HS-27A (cell line): ENCODE data around the gene NPFF.

Experiments used
- DNase-seq: peaks from one replicate; pipeline ENCODE4 v3.0.0-alpha.2; 2012; ENCODE audit warnings: low read depth, missing footprints

NPFF gene

DNA sequence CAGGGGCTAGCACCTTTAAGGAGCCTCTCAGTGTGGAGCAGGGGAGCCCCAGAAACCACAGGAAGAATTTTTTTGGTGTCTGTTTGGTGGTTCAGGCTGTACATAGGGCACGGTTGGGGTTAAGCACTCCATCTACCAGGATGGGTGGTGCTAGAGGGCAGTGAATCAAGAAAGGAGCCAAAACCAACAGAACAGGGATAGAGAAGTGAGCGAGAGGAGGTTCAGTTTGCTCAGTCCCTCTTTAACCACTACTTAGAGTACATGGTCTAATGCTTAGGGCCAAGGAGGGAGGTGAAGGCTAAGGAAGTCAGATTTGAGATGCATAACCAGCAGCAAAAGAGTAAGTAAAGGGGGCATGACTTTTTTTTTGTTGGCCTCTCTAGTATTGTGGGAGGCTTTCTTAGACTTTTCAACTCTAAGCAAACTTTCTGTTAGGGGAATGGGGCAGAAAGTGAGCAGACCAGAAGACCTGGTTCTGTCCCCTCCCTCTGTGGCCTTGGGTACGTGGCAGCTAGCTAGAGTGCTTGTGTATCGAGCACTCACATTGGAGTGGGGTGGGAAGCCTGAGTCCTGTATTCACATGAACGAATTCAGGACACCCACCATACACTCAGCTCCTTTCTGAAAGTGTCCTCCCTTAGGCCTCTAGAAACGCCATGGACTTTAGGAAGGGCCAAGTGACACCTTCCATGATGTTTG lies 6.6 kb upstream of the NPFF start:
- no peak for DNase-seq

DNA sequence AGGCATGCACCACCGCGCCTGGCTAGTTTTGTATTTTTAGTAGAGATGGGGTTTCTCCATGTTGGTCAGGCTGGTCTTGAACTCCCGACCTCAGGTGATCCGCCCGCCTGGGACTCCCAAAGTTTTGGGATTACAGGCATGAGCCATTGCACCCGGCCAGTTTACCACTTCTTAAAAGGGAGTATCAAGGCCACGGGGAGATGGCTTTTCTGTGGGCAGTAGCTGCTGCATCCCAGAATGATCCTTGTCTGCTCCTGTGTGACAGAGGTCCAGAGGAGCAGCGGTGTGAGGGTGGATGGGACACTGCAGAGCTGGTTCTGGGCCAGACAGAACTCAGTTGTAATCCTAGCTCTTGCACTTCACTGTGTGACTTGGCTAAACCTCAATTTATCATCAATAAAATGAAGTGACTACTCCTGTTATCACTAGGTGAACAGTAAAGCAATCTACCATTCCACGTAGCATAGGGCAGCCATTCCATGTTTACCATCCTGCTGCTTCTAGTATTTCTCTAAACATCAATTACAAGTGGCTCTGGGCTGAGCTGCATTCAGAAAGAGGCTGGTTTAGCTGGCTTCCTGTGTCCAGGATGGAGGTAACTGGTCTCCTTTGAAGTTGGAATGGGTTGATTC lies 3.0 kb upstream of the NPFF start:
- no peak for DNase-seq

DNA sequence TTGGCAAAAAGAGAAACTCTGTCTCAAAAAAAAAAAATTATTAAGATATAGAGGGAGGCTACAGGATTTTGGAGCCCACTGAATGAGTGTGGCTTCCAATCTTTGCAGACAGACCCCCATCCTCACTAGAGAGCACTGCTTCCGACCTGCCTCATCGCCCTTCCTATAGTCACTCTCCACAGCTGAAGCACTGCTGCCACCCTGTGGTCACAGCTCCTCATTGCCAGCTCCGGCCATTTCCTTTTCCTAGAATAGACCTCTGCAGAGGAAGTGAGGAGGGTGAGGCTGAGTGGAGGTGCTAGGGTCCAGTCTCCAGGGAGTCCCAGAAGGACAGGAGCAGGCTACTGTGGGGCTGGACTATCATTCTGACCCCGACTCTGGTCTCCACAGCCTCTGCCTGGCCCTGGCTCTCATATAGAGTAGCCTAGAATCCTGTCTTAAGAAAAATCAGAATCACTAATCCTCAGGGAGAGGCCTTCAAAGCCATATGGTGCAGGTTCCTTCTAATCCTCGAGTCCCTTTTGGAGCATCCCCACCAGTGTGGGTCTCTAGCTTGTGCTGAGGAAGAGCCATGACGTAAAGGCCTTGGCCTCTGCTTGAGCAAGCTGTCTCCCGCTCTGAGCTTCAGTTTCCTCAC lies 1.4 kb upstream of the NPFF start:
- no peak for DNase-seq

DNA sequence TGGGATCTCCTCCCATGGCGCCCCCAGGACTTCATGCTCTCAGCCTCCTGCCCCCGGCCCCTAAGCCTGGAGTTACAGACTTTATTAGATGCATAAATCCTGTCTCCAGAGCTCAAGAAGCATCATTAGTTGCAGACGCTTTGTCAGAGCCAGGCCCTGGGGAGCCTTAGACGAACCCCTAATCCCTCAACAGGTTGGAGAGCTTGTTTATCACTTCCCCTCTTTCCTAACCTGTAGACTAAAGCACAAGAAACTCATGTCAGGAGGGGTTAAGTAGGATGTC lies 260 bp upstream of the NPFF start:
- no peak for DNase-seq

DNA sequence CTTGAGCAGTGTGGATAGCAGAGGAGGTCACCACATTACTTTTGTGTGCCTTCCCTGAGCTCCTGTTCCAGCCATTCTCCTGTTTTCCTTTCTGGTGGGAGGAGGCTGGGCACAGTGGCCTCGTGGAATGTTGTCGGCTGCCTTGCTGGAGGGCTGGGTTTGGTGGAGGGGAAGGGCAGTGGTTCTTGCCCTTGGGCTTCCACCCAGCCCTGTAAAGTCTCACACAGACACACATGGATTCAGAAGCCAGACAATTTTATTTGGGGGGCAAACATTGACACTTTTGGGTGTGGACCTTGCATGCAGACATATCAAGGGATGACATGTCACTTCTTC lies 866 bp downstream of the NPFF start:
- DNase-seq, result no peak

DNA sequence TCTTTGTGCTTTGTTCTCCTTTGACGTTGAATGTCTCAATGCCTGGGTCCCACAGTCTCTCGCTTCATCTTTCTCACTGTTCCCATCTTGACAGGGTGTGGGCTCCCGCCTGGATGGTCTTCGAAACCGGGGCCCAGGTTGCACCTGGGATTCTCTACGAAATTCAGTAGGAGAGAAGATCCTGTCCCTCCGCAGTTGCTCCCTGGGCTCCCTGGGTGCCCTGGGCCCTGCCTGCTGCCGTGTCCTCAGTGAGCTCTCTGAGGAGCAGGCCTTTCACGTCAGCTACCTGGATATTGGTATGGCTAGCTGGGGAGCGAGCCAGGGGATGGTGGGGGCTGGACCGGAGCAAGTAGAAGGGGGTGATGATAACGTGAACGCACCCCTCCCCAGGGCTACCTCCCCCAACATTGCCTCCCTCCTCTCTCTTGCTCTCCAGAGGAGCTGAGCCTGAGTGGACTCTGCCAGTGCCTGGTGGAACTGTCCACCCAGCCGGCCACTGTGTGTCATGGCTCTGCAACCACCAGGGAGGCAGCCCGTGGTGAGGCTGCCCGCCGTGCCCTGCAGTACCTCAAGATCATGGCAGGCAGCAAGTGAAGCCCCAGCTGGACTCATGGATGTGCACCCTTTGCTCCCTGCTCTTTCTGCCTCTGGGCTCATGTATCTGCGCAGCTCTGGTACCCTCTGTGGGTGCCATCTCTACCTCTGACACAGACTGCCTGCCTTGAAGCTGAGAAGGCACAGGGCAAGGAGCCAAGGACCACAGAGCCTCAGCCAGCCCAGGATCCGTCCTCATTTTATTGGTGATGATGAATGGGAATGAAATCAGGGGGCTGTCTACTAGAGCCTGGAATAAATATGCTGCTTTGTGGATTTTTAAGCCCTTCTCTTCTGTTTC lies 1.5 kb downstream of the NPFF start:
- no peak for DNase-seq

DNA sequence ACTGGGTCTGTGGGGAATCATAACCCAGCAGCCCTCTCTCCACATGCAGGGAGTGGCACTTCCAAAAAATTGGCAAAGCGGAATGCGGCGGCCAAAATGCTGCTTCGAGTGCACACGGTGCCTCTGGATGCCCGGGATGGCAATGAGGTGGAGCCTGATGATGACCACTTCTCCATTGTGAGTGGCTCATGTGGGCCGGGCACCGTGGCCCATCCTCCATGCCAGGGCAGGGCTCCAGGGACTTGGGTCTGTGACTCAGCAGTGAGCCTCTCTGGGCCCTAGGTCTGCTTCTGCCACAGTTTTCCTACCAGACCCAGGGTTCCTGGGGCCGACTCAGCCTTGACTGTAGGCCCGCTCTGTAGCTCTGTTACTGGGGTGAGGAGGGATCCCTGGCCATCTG lies 2.2 kb downstream of the NPFF start:
- DNase-seq, result no peak

DNA sequence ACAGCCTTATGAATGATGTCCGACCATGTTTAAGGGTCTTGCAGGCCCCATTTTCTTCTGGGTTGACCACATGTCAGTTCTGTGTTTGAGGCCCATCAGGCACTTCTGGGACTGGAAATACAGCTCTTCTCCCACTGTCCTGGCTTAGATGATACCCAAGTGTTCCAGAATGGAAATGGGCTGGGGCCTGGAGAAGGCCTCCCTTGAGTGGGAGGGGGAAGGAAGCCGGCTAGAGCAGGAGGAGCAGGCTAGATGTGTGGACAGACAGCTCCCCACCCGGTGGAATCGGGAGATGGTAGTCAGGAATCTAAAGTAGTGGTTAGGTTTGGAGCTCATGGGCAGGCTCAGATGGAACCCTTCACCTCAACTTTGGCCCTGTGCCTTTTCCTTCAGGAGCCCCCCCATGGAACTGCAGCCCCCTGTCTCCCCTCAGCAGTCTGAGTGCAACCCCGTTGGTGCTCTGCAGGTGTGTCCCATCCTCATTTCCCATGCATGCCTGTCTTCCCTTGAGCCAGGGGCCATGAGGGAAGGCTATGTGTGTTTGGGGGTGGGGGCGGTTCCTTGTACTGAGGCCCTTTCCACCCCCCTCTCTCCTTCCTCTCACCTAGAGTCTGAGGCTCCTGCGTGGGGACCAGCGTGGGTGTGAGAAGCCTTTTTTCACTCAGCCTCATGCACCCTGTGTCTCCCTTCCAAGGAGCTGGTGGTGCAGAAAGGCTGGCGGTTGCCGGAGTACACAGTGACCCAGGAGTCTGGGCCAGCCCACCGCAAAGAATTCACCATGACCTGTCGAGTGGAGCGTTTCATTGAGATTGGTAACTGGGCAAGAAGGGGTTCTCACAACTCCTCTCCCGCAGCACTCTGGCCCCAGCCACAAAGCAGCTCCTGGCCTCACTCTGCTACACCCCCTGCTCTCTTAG lies 3.0 kb downstream of the NPFF start:
- no peak for DNase-seq

DNA sequence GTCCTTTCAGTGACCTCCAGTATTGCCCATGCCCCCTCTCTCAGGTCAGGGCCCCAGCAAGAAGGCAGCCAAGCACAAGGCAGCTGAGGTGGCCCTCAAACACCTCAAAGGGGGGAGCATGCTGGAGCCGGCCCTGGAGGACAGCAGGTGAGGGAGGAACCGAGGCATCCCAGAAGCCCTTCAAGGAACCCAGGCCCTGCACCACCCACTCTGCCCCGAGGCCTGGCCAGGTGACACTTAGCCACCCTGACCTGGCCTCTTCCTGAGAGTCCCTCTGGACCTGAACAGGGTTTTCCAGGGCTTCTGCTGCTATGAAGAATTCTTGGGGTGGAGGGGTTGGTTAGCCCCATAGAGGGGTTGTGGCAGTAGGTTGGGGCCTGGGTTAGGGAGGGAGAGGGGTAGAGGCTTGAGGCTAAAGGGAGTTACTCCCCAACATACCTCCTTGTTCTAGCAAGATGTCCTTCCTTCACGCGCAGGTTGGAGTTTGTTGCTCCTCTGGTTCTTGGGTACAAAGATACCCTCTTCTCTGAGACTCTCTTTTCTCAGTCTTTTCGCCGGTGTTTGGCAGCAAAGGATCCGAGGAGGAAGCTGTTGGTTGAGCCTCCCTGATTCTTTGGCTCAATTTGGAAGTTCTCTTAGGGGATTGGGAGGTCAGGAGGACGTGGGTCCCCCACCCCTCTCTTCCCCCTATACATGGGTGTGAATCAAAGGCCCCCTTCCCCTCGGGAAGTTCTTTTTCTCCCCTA lies 4.1 kb downstream of the NPFF start:
- DNase-seq, result no peak

DNA sequence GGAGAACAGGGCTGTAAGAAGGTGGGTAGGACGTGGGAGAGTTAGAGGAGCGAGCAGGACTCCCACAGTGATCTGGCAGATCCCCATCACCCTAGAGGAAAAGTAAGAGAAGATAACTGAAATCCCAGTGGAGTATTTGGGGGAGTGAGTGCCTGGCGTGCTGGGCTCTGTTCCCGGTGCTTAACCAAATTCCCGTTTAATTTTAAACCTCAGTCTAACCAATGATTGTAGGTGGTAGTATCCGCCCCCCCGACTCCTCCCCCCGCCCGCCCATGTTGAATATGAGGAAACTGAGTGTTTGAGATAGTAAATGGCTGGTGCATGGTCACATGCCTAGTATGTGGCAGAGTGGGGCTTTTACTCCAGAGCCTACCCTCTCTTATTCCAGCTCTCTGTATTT lies 5.0 kb downstream of the NPFF start:
- DNase-seq, result no peak

DNA sequence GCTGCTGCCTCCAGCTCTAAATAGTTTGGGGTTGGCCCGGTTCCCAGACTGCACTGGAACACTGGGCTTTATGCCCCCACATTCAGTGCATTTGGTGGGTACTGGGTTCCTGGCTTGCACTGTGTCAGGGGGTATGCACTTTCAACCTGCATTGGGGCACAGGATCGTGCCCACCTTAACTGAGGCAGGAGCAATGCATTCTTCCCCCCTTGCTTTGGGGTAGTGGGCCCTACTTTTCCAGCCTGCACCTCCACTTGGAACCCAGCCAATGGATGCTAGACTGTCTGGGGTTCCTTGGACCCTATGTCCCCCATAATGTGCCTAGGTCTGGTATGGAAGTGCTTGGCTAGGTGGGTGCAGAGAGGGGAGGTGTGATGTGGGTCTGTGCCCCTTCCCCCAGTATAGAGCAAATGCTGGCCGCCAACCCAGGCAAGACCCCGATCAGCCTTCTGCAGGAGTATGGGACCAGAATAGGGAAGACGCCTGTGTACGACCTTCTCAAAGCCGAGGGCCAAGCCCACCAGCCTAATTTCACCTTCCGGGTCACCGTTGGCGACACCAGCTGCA lies 5.6 kb downstream of the NPFF start:
- no peak for DNase-seq

DNA sequence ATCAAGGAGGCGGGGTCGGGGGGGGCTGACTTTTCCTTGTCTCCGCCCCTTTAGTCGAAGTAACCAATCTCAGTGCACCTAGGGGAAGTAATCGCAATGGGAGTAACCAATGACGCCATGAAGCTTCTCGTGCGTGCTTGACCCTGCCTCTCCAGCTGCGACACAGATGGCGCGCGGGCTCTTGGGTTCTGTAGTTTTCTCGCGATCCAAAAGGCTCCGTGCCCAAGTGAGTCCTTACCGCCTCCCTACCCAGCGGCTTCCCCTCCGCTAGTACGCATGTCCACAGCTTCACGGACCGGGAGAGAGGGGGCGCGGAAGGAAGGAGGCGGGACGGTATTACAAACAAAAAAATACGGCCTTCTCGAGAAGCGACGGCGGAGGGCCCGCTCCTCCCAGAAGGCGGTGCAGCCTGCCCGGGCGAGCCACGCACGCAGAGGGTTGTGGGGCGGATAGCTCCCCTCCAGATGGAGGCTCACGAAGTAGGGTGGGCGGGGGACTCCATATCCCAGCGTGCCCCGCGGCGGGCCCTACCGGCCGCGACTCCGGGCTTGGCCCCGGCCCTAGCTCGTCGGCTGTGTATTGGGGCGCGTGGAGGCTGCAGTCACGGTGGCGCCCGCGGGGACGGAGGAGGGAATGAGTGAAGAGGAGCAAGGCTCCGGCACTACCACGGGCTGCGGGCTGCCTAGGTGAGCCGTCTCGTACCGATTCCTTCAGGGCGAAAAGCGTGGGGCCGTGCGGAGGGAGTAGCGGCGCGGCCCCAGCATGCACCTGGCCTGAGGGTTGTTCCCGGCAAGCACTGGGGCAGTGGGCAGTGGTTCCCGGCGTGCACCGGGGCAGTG lies 6.3 kb downstream of the NPFF start, which contains the start of gene TARBP2:
Gene TARBP2 (plus strand): TSS at position 508 of the 839 bp plus-strand sequence. CDS start 126 bp downstream, at position 634.
- peak; percentile 95 for DNase-seq

DNA sequence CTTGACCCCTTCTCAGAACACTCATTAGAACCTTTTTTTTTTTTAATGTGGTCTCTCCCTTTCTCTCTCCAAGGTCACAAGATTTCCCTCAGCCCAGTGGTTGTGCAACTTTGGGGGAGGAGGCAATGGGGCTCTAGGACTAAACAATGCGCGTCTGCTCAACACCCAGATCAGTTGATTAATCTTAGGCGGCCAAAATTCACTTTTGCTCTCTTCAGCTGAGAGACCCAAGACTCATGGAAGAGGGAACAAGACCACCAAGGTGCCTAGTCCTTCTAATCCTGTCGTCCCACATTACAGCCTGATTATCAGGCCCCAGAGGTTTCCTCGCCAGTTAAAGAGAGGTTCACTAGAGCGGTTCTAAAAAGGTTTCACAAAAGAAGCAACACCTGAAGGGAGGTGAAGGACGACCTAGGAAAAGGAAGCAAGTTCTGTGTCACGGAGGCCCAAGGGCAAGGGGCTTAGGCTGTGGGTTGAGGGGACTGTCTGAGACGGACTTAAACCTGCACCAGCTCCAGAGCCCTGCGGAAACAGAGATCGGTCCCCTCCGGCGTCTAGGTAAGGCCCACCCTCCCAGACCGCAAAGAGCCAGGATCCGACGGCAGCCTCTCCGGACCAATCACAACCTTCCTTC lies 7.0 kb downstream of the NPFF start:
- DNase-seq, result no peak

DNA sequence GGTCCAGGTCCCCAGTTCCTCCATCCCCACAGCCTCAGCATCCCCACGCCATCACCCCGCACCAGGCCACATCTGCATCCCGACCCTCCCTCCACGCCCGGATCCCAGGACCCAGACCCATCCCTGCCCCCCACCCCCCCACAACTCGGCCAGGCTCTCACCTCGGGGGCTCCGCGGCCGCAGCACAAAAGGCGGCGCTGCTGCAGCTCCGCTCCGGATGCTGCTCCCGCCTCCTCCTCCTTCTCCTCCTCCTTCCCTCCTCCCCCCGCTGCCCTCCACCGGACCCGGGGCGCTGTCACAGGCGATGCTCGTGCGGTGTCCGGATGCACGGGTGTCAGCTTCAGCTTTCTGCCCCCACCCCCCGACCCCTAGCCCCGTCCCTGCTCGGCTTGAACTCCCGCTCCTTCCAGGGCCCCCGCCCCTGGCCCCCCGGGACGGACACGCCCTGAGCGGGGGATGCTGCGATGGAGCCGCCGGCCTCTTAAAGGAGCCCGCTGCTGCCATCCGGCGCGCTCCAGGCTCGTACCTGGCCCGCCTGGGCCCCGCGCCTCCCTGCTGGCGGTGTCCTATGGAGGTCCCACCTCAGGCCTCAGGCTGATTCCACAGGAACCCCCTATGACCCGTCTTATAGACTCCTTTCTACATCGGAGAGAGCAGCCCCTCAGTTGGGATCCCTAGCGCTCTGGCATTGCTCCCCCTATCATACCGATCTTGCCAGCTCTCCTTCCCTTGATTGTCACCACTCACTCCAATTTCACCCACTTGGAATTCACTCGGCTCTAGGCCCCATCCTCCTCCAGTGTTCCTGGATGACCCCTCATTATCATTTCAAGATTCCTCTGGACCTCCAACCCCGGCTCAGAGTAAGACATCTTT lies 7.8 kb downstream of the NPFF start, which contains the start of gene MAP3K12:
Gene MAP3K12 (minus strand): TSS at position 193 of the 876 bp plus-strand sequence. CDS start 12,067 bp downstream, outside the sequence.
- no peak for DNase-seq

DNA sequence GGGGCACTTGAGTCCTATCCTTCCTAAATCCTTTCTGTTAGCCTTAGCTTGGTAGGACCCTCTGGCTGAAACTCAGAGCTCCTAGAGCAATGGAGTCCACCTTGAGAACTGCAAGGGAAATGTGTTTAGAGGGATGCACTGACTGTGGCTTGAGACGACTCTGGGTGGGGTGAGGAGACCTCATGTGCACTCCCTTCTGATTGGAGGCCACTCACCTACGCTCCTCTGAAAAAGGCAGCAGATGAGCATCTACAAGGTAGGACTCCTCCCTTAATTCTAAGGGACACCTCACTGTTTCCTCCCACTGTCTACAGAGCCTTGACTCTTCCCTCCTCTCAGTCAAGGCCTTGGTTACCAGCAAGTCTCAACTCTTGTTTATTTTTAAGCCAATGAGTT lies 9.1 kb downstream of the NPFF start:
- DNase-seq, result no peak

DNA sequence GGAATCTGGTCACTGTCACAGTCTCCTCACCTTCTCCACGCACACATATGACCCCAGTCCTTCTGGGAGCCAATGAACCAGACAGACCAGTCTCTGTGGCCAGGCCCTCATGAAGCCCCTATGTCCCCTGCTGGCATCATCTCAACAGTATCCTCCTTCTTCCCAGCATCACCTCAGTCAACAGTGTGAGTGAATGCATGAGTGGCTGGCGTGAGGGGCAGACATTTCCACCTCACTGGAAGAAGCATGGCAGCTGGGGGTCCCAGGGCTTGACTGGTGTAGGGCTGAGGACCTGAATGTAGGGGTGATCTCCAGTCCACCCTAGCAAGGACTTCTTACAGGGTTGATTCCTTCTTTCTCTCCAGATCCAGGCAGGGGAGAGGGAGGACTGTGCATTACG lies 9.8 kb downstream of the NPFF start:
- DNase-seq, result no peak

DNA sequence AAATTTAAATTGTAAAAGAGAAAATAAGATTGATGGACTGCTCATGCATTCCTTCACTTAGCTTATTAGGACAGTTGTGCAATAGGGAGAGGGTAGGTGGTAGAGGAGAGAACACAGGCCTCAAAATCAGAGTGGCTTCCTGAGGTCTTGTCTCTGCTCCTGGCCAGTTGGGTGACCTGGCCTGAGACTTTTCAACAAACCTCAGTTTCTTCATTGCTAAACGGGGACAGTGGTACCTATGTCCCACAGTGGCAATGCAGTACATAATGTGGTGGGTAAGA lies 10.6 kb downstream of the NPFF start:
- DNase-seq, result no peak
